GM12878 (cell line): ENCODE measurements around the gene MFGE8. TPM values are rescaled to one million over a fixed set of nuclear protein-coding genes. Genes with fewer than 3 reads are reported as not detected.

ENCODE experiments used
- ATAC-seq: fragments of 200-7000 bp; cut with Tn5 transposase; 3 replicates; pipeline ENCODE4 v1.9.1; 2020; ENCODE audit warnings: mild to moderate bottlenecking, moderate library complexity
- BruUV-seq: library from RNA; stranded (reverse); fragments of 400-500 nt; replicated peaks from 2 replicates; lab custom pipeline; 2021; lab: Mats Ljungman, UMichigan
- CTCF ChIA-PET: fragments of 300-600 bp; sonication (Branson Sonifier 250); formaldehyde crosslinking; extraction: SDS; loops from one replicate; lab custom pipeline; 2021; ENCODE audit warnings: inconsistent platforms; lab: Yijun Ruan, JAX
- POLR2A ChIA-PET: fragments of 350-600 bp; formaldehyde crosslinking; extraction: SDS; loops from one replicate; lab custom pipeline; 2021; ENCODE audit warnings: inconsistent platforms; lab: Charles Lee
- RAD21 ChIA-PET: fragments of 300-600 bp; sonication (Branson Sonifier 250); formaldehyde crosslinking; loops from one replicate; lab custom pipeline; 2023; ENCODE audit warnings: antibody characterized with exemption; ENCODE audit not compliant: unreplicated experiment; lab: Charles Lee
- SMC1A ChIA-PET: fragments of 300-600 bp; sonication (Branson Sonifier 250); formaldehyde crosslinking; loops from one replicate; lab custom pipeline; 2023; ENCODE audit not compliant: unreplicated experiment, uncharacterized antibody; lab: Charles Lee
- DNase-seq: peaks from one replicate; pipeline ENCODE4 v3.0.0-alpha.2; 2011; ENCODE audit warnings: low read depth, low spot score
- FAIRE-seq: peaks from 3 replicates; lab custom pipeline; 2011; peaks lifted over from hg19 to GRCh38; lab: Jason Lieb, UNC
- H2AFZ ChIP-seq: 2 replicates; pipeline ENCODE4 v1.6.0; 2011; ENCODE audit warnings: low read depth, low read length, control low read depth; ENCODE audit not compliant: control insufficient read depth
- H3K27ac ChIP-seq: 2 replicates; pipeline ENCODE4 v1.5.1; 2011; ENCODE audit warnings: control low read depth; ENCODE audit not compliant: control insufficient read depth, insufficient read depth
- H3K27me3 ChIP-seq, 2 experiments: replicated peaks in 1 of 2; 2 replicates each; pipeline versions ENCODE4 v1.6.0 to v1.6.1; 2011; ENCODE audit warnings: low read length in 1 of 2; ENCODE audit not compliant: control insufficient read depth in 2 of 2, insufficient read depth in 2 of 2
- H3K36me3 ChIP-seq, 2 experiments: 2 replicates each; pipeline ENCODE4 v1.5.1; 2011; ENCODE audit warnings: low read length in 1 of 2; ENCODE audit not compliant: control insufficient read depth in 2 of 2, insufficient read depth in 2 of 2
- H3K4me1 ChIP-seq: 2 replicates; pipeline ENCODE4 v1.6.1; 2011; ENCODE audit warnings: mild to moderate bottlenecking, low read length, moderate library complexity, mixed read lengths; ENCODE audit not compliant: control insufficient read depth, insufficient read depth
- H3K4me2 ChIP-seq: 2 replicates; pipeline ENCODE4 v1.6.0; 2011; ENCODE audit warnings: control low read depth; ENCODE audit not compliant: control insufficient read depth, insufficient read depth
- H3K4me3 ChIP-seq: fragments of 200-600 bp; sonication (generic); 2 replicates; pipeline ENCODE4 v1.5.1; 2016
- H3K79me2 ChIP-seq: 2 replicates; pipeline ENCODE4 v1.6.0; 2011; ENCODE audit warnings: low read length; ENCODE audit not compliant: control insufficient read depth, insufficient read depth
- H3K9ac ChIP-seq: 2 replicates; pipeline ENCODE4 v1.8.0; 2011; ENCODE audit warnings: low read length, control low read depth, mixed read lengths; ENCODE audit not compliant: control insufficient read depth, insufficient read depth
- H3K9me3 ChIP-seq: replicated peaks from 3 replicates; pipeline ENCODE4 v1.5.1; 2011; ENCODE audit warnings: mild to moderate bottlenecking, low read length; ENCODE audit not compliant: control insufficient read depth, insufficient read depth
- H4K20me1 ChIP-seq: 2 replicates; pipeline ENCODE4 v1.6.0; 2011; ENCODE audit not compliant: control insufficient read depth, insufficient read depth
- ASH2L ChIP-seq: fragments of 300-600, 200-600 bp; sonication (generic); IDR thresholded peaks from 2 replicates; pipeline ENCODE4 v1.6.1; 2017; ENCODE audit warnings: low read depth, mild to moderate bottlenecking, borderline replicate concordance
- BRCA1 ChIP-seq: IDR thresholded peaks from 2 replicates; pipeline ENCODE4 v1.6.1; 2011; ENCODE audit warnings: low read depth, low read length, improper control_type of control experiment
- FOS ChIP-seq: IDR thresholded peaks from 3 replicates; pipeline ENCODE4 v1.6.1; 2011; ENCODE audit warnings: borderline replicate concordance; ENCODE audit not compliant: insufficient read length; ENCODE audit errors: extremely low read depth
- RFX5 ChIP-seq: IDR thresholded peaks from 2 replicates; pipeline ENCODE4 v1.6.1; 2011; ENCODE audit warnings: low read depth, low read length, improper control_type of control experiment
- SREBF2 ChIP-seq: IDR thresholded peaks from 2 replicates; pipeline ENCODE4 v1.6.1; 2012; ENCODE audit warnings: mild to moderate bottlenecking, low read length
- WGBS: methylation state at CpG from one replicate; pipeline ENCODE4 v1.1.6; 2016; ENCODE audit warnings: low lambda C conversion rate; ENCODE audit not compliant: insufficient replicate concordance, insufficient coverage; ENCODE audit errors: missing lambda C conversion rate; 5-methylcytosine and 5-hydroxymethylcytosine counted together
- in situ Hi-C: fragments of 300-500 bp; cut with MboI; formaldehyde crosslinking; loops from 9 replicates; pipeline ENCODE4 v1.14.3; 2018; ENCODE audit warnings: mixed read lengths
- intact Hi-C: fragments of 100-400 bp; cut with micrococcal nuclease; formaldehyde crosslinking; loops from one replicate; pipeline ENCODE4 v1.14.2; 2022; ENCODE audit not compliant: unreplicated experiment
- polyA plus RNA-seq, 11 experiments: library from polyadenylated mRNA; depleted of rRNA in 4 of 11; unstranded in 6 of 11; stranded (reverse) in 5 of 11; fragments of >200 nt; fragmentation: Nextera tagmentation in 4 of 11; fragmentation: Illumina TruSeq in 1 of 11; extraction: Ambion mirVana in 4 of 11; extraction: Trizol in 1 of 11; gene quantifications; 1 replicate in 1 of 11; 2 replicates in 10 of 11; pipeline versions ENCODE4 v1.2.1 to v1.2.3, GENCODE V29; 2011 to 2016; ENCODE audit warnings: inconsistent platforms in 2 of 11, missing spikeins in 2 of 11, low read depth in 1 of 11
- total RNA-seq, 4 experiments: library from RNA; depleted of rRNA in 3 of 4; stranded (reverse); fragments of >200 nt in 3 of 4; fragmentation: Illumina TruSeq in 1 of 4; extraction: Trizol in 1 of 4; gene quantifications; 2 replicates each; pipeline versions ENCODE4 v1.2.1 to v1.2.3, GENCODE V29; 2013 to 2021
- TF ChIP-seq, protein P1 (sequence below): IDR thresholded peaks from 2 replicates; pipeline ENCODE4 v1.6.1; 2012; ENCODE audit warnings: improper control_type of control experiment, low read depth, low read length; ENCODE audit not compliant: insufficient replicate concordance

MFGE8 gene
- total and polyA plus RNA-seq, 10 of the 15 experiments (the other 5 are each of a cell fraction or from before 2014, with no cell fraction given), result 0.81 to 5.9 (median 1.0) TPM; not detected in 2

- TF ChIP-seq, protein P1, sequence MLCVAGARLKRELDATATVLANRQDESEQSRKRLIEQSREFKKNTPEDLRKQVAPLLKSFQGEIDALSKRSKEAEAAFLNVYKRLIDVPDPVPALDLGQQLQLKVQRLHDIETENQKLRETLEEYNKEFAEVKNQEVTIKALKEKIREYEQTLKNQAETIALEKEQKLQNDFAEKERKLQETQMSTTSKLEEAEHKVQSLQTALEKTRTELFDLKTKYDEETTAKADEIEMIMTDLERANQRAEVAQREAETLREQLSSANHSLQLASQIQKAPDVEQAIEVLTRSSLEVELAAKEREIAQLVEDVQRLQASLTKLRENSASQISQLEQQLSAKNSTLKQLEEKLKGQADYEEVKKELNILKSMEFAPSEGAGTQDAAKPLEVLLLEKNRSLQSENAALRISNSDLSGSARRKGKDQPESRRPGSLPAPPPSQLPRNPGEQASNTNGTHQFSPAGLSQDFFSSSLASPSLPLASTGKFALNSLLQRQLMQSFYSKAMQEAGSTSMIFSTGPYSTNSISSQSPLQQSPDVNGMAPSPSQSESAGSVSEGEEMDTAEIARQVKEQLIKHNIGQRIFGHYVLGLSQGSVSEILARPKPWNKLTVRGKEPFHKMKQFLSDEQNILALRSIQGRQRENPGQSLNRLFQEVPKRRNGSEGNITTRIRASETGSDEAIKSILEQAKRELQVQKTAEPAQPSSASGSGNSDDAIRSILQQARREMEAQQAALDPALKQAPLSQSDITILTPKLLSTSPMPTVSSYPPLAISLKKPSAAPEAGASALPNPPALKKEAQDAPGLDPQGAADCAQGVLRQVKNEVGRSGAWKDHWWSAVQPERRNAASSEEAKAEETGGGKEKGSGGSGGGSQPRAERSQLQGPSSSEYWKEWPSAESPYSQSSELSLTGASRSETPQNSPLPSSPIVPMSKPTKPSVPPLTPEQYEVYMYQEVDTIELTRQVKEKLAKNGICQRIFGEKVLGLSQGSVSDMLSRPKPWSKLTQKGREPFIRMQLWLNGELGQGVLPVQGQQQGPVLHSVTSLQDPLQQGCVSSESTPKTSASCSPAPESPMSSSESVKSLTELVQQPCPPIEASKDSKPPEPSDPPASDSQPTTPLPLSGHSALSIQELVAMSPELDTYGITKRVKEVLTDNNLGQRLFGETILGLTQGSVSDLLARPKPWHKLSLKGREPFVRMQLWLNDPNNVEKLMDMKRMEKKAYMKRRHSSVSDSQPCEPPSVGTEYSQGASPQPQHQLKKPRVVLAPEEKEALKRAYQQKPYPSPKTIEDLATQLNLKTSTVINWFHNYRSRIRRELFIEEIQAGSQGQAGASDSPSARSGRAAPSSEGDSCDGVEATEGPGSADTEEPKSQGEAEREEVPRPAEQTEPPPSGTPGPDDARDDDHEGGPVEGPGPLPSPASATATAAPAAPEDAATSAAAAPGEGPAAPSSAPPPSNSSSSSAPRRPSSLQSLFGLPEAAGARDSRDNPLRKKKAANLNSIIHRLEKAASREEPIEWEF, result no peak
- TF ChIP-seq FOS (no peak), RFX5 (no peak), SREBF2 (no peak)
Measured at GRCh38 chr15:88940110-88940675, 27.0 kb upstream of the MFGE8 start (continued).

- no peaks in the 10 kb centered on the region for H3K36me3 ChIP-seq
- no peaks in the 10 kb centered on the region for H3K79me2 ChIP-seq
- WGBS, result 21% methylated on average over 2 of the region's 2 CpGs
- ChIA-PET CTCF (interaction anchor here (1.0 kb wide), 1 partner anchor 34 kb away, joined by 4 read pairs; no protein-coding TSS in a partner anchor), SMC1A (interaction anchor here (1.6 kb wide), 1 partner anchor 43 kb away, joined by 3 read pairs; no protein-coding TSS in a partner anchor), RAD21 (no interaction called here), POLR2A (no interaction called here)
- no peak for TF ChIP-seq BRCA1
- no peak for TF ChIP-seq ASH2L
- DNase-seq (no peak), FAIRE-seq (no peak), ATAC-seq (no peak)
- no peaks in the 10 kb centered on the region; a peak in 1 of 4 replicates for H3K27me3 ChIP-seq
- BruUV-seq, result no TSS peak
- H3K4me3 ChIP-seq, result no peak overlapping the region
- no peak overlapping the region for H3K4me2 ChIP-seq
- H4K20me1 ChIP-seq, result no peaks in the 10 kb centered on the region
- intact Hi-C loops (no loop called here), in situ Hi-C loops (no loop called here)
- no peaks in the 10 kb centered on the region for H3K4me1 ChIP-seq
- H3K9me3 ChIP-seq, result no peaks in the 10 kb centered on the region; the same call in 2 of the 3 replicates
- no peak overlapping the region for H3K27ac ChIP-seq
- no peak overlapping the region for H2AFZ ChIP-seq
- H3K9ac ChIP-seq, result no peak overlapping the region
Measured at GRCh38 chr15:88939486-88939806, 26.3 kb upstream of the MFGE8 start.
